Measurements from ENCODE around the gene CBX3.

CBX3 gene

GRCh38 chr7:26213807-26214515 is 12.4 kb downstream of the CBX3 start:
- TF ChIP-seq CTCF (IDR thresholded peaks at IDR 0.05; ENCODE audit: low read depth, low read length, missing control alignments) = no peak
- H3K4me3 ChIP-seq (replicated peaks; ENCODE audit: low read depth, low read length) = no peak overlapping the region
- DNase-seq (ENCODE audit: extremely low read depth, low read depth) = no peak

- H3K4me3 ChIP-seq (replicated peaks; ENCODE audit: low read depth, low read length) = no peak overlapping the region
- DNase-seq (ENCODE audit: extremely low read depth, low read depth) = no peak
- no peak for TF ChIP-seq CTCF (IDR thresholded peaks at IDR 0.05; ENCODE audit: low read depth, low read length, missing control alignments)
Observed at GRCh38 chr7:26216049-26216448, 14.5 kb downstream of the CBX3 start.

GRCh38 chr7:26224359-26224758 is 22.8 kb downstream of the CBX3 start:
- no peak for TF ChIP-seq CTCF (IDR thresholded peaks at IDR 0.05; ENCODE audit: low read depth, low read length, missing control alignments)
- H3K4me3 ChIP-seq (replicated peaks; ENCODE audit: low read depth, low read length) = no peak overlapping the region
- DNase-seq (ENCODE audit: extremely low read depth, low read depth) = no peak

- no peak for TF ChIP-seq CTCF (IDR thresholded peaks at IDR 0.05; ENCODE audit: low read depth, low read length, missing control alignments)
Observed at GRCh38 chr7:26227987-26228386, 26.4 kb downstream of the CBX3 start.

GRCh38 chr7:26233902-26234511 is 32.5 kb downstream of the CBX3 start:
- H3K4me3 ChIP-seq (replicated peaks; ENCODE audit: low read depth, low read length) = no peak overlapping the region
- TF ChIP-seq CTCF (IDR thresholded peaks at IDR 0.05; ENCODE audit: low read depth, low read length, missing control alignments) = no peak
- DNase-seq (ENCODE audit: extremely low read depth, low read depth) = no peak

More at GRCh38 chr7:26227987-26228386, 26.4 kb downstream of the CBX3 start:
- H3K4me3 ChIP-seq (replicated peaks; ENCODE audit: low read depth, low read length) = no peak overlapping the region
- DNase-seq (ENCODE audit: extremely low read depth, low read depth) = no peak

DNA sequence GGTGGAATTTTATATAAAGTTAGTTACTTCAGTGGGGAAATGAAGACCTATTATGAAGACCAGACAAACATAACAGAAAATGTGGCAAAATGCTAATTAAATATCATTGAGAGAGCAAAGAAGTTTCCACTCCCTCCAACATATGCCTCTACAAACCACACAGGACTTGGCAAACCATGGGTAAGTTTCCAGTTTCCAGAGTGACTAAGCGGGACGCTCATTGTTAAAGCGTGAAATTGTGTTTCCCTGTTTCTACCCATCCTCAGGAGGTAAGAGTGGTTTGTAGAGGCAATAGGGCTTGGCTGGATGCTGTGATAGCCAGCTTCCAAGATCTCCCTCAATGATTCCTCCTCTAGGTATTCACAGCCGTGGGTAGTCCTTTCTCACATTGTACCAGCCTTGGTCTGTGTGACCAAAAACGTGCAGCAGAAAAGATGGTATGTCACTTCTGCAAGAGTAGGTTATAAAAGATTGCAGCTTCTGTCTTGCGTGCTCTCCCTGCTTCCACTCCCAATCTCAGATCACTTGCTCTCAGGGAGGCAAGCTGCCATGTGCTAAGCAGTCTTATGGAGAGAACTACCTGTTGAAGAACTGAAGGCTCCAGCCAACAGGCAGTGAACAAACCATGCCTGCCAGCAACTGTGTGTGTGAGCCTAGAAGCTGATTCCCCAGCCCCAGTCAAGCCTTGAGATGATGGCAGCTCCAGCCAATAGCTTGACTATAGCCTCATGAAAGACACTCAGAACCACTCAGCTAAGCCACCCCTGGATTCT is 35.7 kb downstream of the CBX3 start:
- TF ChIP-seq CTCF (IDR thresholded peaks at IDR 0.05; ENCODE audit: low read depth, low read length, missing control alignments) = no peak
- H3K4me3 ChIP-seq (replicated peaks; ENCODE audit: low read depth, low read length) = no peak overlapping the region
- DNase-seq (ENCODE audit: extremely low read depth, low read depth) = no peak
